OCI-LY7 (cell line): ENCODE measurements around the gene KLB.

Experiments
- EZH2phosphoT487 ChIP-seq: fragments of 200-600 bp; sonication (generic); IDR thresholded peaks from 2 replicates; pipeline ENCODE4 v1.6.1; 2018; ENCODE audit warnings: low read depth, borderline replicate concordance, mild to moderate bottlenecking, mixed run types, antibody characterized with exemption, low read length, moderate library complexity, mixed read lengths
- TF ChIP-seq, protein P1 (sequence below): fragments of 200-600 bp; sonication (generic); conservative IDR thresholded peaks from 2 replicates; pipeline ENCODE4 v1.5.1; 2014; ENCODE audit warnings: mild to moderate bottlenecking, antibody characterized with exemption, low read length, moderate library complexity, mixed read lengths

DNA sequence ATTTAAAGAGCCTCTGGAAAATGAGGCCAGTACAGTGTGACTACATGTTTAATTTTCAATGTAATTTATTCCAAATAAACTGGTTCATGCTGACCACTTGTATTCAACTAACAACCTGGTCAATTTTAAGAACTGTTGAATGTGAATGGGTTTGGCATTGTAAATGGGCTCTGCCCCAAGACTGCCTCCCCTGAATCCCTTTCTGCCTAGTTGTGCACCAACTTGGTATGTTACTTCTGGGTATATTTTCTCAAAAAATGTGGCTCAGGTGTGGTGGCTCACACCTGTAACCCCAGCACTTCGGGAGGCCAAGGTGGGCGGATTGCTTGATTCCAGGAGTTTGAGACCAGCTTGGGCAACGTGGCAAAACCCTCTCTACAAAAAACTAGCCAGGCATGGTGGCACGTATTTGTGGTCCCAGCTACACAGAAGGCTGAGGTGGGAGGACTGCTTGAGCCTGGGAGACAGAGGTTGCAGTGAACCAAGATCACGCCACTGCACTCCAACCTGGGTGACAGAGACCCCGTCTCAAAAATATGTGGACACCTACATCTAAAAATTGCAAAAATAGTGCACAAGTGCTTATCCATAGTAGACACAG is 44.8 kb downstream of the KLB start:
- TF ChIP-seq, protein P1, sequence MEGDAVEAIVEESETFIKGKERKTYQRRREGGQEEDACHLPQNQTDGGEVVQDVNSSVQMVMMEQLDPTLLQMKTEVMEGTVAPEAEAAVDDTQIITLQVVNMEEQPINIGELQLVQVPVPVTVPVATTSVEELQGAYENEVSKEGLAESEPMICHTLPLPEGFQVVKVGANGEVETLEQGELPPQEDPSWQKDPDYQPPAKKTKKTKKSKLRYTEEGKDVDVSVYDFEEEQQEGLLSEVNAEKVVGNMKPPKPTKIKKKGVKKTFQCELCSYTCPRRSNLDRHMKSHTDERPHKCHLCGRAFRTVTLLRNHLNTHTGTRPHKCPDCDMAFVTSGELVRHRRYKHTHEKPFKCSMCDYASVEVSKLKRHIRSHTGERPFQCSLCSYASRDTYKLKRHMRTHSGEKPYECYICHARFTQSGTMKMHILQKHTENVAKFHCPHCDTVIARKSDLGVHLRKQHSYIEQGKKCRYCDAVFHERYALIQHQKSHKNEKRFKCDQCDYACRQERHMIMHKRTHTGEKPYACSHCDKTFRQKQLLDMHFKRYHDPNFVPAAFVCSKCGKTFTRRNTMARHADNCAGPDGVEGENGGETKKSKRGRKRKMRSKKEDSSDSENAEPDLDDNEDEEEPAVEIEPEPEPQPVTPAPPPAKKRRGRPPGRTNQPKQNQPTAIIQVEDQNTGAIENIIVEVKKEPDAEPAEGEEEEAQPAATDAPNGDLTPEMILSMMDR, result no peak
- no peak for TF ChIP-seq EZH2phosphoT487
